D721Med (cell line): ENCODE results near the gene DNAJC3.
A peak's percentile ranks its signal among the peaks of the same experiment; 100 is the strongest.

Source experiments
- DNase-seq: peaks from one replicate; pipeline ENCODE4 v3.0.0; 2011; ENCODE audit warnings: low spot score; ENCODE audit not compliant: insufficient read length
- FAIRE-seq: peaks from 2 replicates; lab custom pipeline; 2011; peaks lifted over from hg19 to GRCh38; lab: Jason Lieb, UNC
- TF ChIP-seq, protein P1 (sequence below): IDR thresholded peaks from 2 replicates; pipeline ENCODE4 v1.5.1; 2012; ENCODE audit warnings: mild to moderate bottlenecking, control low read depth; ENCODE audit not compliant: insufficient read depth; ENCODE audit errors: missing control alignments

Gene DNAJC3

DNA sequence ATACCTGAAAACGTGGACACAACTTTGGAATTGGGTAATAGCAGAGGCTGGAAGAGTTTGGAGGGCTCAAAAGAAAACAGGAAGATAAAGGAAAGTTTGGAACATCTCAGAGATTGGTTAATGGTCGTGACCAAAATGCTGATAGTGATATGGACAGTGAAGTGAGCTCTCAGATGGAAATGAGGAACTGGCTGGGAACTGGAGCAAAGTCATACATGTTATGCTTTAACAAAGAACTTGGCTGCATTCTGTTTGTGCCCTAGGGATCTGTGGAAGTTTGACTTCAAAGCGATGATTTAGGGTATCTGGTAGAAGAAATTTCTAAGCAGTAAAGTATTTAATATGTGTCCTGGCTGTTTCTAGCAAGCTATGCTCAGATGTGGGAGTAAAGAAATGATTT is 136.2 kb downstream of the DNAJC3 start:
- TF ChIP-seq, protein P1, sequence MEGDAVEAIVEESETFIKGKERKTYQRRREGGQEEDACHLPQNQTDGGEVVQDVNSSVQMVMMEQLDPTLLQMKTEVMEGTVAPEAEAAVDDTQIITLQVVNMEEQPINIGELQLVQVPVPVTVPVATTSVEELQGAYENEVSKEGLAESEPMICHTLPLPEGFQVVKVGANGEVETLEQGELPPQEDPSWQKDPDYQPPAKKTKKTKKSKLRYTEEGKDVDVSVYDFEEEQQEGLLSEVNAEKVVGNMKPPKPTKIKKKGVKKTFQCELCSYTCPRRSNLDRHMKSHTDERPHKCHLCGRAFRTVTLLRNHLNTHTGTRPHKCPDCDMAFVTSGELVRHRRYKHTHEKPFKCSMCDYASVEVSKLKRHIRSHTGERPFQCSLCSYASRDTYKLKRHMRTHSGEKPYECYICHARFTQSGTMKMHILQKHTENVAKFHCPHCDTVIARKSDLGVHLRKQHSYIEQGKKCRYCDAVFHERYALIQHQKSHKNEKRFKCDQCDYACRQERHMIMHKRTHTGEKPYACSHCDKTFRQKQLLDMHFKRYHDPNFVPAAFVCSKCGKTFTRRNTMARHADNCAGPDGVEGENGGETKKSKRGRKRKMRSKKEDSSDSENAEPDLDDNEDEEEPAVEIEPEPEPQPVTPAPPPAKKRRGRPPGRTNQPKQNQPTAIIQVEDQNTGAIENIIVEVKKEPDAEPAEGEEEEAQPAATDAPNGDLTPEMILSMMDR: no peak
- DNase-seq (no peak), FAIRE-seq (no peak)

DNA sequence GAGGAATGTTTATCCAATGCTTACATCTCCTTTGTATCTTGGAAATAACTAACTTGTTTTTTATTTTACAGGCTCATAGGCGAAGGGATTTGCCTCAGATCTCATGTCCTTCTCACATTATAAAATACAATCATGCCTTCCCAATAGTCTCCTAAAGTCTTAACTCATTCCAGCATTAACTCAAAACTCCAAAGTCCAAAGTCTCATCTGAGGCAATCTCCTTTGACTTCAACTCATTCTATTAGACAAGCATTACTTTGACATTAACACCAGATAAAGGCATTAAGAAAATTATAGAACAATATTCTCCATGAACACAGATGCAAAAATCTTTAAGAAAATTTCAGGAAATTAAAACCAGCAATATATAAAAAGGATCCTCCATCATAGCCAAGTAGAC is 137.6 kb downstream of the DNAJC3 start:
- peak; percentile 35 for FAIRE-seq
- no peak for DNase-seq
- TF ChIP-seq, protein P1: no peak

DNA sequence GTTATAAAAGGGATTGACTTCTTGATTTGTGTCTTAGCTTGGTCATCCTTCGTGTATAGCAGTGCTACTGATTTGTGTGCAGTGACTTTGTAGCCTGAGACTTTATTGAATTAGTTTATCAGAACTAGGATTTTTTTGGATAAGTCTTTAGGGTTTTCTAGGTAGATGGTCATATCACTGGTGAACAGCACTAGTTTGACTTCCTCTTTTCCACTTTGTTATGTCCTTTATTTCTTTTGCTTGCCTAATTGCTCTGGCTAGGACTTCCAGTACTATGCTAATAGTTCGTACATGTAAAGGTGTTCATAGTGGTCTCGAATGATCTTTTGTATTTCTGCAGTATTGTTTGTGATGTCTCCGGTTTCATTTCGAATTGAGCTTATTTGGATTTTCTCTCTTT is 145.4 kb downstream of the DNAJC3 start:
- TF ChIP-seq, protein P1: no peak
- FAIRE-seq (no peak), DNase-seq (no peak)

DNA sequence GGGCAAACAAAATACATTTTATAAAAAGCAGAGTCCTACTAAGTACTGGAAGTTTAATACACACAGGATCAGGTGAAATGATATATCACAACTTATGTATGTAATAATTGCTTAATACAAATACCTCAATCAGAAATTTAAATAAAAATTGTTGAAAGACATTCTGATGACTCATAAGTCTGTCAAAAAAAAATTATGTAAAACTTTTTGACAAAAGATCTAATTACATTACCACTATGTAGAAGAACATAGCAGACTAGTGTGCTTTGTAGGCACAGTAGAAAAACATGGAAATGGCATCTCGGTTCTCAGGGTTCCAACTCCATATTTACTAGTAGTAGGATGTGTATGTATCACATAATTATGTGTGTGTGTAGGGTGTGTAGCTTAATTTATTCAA is 156.2 kb downstream of the DNAJC3 start:
- no peak for FAIRE-seq
- TF ChIP-seq, protein P1: no peak

DNA sequence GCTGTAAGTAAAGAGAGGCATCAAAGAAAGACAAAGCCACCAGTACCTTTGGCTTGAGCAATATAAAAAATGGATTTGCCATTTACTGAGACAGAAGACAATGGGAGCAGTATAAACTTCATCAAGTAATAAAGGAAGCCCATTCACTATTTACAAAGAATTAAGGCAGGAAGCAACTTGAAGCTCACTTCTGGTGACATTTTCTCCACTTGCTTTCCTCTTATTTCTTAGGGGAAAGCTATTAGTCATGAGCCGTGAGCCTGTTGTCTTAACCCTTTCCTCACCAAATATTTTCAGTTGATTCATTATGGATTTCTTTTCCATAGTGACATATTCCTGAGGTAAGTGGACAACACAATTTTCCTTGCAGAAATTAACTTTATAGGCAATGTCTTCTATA is 156.8 kb downstream of the DNAJC3 start:
- TF ChIP-seq, protein P1: no peak
- FAIRE-seq (no peak), DNase-seq (no peak)

More for the DNA sequence above, 156.2 kb downstream of the DNAJC3 start:
- DNase-seq: no peak

DNA sequence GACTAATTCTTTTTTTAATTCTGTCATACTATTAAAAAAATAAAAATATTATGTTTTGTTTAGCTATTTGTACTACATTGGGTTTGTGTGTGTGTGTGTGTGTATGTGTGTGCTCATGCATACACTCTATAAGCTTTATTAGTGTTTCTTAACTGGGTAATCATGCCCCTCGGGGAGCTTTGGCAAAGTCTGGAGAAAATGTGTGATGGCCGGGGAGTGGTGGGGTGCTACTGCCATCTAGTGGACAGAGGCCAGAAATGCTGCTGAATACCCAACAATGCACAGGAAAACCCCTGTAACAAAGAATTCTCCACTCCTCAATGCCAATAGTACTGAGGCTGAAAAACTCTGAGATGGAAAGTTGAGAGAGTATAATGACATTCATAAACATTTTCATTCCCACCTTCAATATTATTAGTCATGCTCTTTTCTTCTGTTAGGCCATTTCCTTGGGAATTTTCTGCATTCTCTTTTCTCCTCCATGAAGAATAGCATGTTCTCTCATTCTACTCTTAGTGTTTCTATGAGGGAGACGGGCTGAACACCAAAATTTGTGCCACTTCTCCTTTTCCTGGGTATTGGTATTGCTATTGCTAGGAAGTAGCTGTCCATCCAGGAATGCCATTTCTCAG is 157.3 kb downstream of the DNAJC3 start:
- TF ChIP-seq, protein P1: peak; percentile 92
- DNase-seq (no peak), FAIRE-seq (peak; percentile 86)

DNA sequence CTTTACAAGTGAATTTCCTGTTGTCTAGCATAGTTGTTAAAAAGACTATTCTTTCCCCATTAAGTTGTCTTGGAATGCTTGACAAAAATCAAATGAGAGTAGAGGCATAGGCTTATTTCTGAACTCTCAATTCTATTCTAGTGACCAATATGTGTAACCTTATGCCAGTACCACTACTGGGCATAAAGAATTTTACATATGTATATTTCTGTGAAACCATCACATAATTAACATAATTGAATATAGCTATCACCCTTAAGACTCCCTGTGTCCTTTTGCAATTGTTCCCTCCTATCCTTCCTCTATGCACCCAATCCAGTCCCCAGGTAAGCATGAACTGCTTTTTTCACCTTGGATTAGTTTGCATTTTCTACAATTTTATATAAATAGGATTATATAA is 165.0 kb downstream of the DNAJC3 start:
- DNase-seq: no peak
- TF ChIP-seq, protein P1: no peak
- FAIRE-seq: no peak
